Natural killer cell (primary cell): Measurements from ENCODE around the gene PRSS56. TPM values are rescaled to one million over a fixed set of nuclear protein-coding genes. Genes with fewer than 3 reads are reported as not detected.

Experiments
- ATAC-seq, 3 donors: fragments of 150-1000 bp in 2 of 3; fragments of 200-7000 bp in 1 of 3; cut with Tn5 transposase; 1 replicate in 1 of 3; 2 replicates in 2 of 3; pipeline ENCODE4 v1.10.0; 2021; ENCODE audit warnings: mild to moderate bottlenecking in 2 of 3, moderate library complexity in 2 of 3
- DNase-seq, 2 donors: peaks; one replicate each; pipeline versions ENCODE4 v3.0.0 to v3.0.0-alpha.2; 2013 to 2021; ENCODE audit warnings: mixed read lengths in 1 of 2
- H3K27ac ChIP-seq: one replicate; pipeline ENCODE4 v1.5.1; 2013; ENCODE audit warnings: mild to moderate bottlenecking, low read length
- H3K27me3 ChIP-seq: one replicate; pipeline ENCODE4 v1.6.1; 2013; ENCODE audit warnings: low read length; ENCODE audit not compliant: control insufficient read depth, insufficient read depth
- H3K36me3 ChIP-seq: one replicate; pipeline ENCODE4 v1.6.1; 2013; ENCODE audit warnings: low read length; ENCODE audit not compliant: control insufficient read depth, insufficient read depth
- H3K4me1 ChIP-seq: one replicate; pipeline ENCODE4 v1.6.1; 2013; ENCODE audit warnings: low read length; ENCODE audit not compliant: control insufficient read depth, insufficient read depth
- H3K4me3 ChIP-seq: one replicate; pipeline ENCODE4 v1.5.1; 2013; ENCODE audit warnings: low read length
- H3K9me3 ChIP-seq: one replicate; pipeline ENCODE4 v1.6.1; 2013; ENCODE audit warnings: low read length; ENCODE audit not compliant: control insufficient read depth, insufficient read depth
- H3K27ac Mint-ChIP-seq, 2 donors: one replicate each; pipeline ENCODE4 v1.8.0; 2022; ENCODE audit warnings: mild to moderate bottlenecking in 2 of 2, mixed read lengths in 2 of 2, moderate library complexity in 1 of 2
- H3K27me3 Mint-ChIP-seq, 2 donors: one replicate each; pipeline ENCODE4 v1.8.0; 2022; ENCODE audit warnings: low read depth in 2 of 2, mixed read lengths in 2 of 2
- H3K36me3 Mint-ChIP-seq: one replicate; pipeline ENCODE4 v1.8.0; 2022; ENCODE audit warnings: mixed read lengths
- H3K4me1 Mint-ChIP-seq, 2 donors: one replicate each; pipeline ENCODE4 v1.8.0; 2022; ENCODE audit warnings: mixed read lengths in 2 of 2
- H3K4me3 Mint-ChIP-seq: one replicate; pipeline ENCODE4 v1.8.0; 2022; ENCODE audit warnings: mild to moderate bottlenecking, moderate library complexity, mixed read lengths
- H3K9me3 Mint-ChIP-seq, 2 donors: one replicate each; pipeline ENCODE4 v1.8.0; 2022; ENCODE audit warnings: mixed read lengths in 2 of 2
- WGBS: methylation state at CpG from one replicate; pipeline ENCODE4 v1.1.7; 2013; ENCODE audit warnings: missing lambda C conversion rate; ENCODE audit not compliant: insufficient coverage; 5-methylcytosine and 5-hydroxymethylcytosine counted together
- intact Hi-C: fragments of 100-400 bp; cut with micrococcal nuclease; formaldehyde crosslinking; loops from one replicate; pipeline ENCODE4 v1.14.2; 2022
- total RNA-seq, 4 donors: library from RNA; stranded (reverse); fragments of 120-200 nt in 1 of 4; gene quantifications; one replicate each; pipeline versions ENCODE4 v1.2.3 to v1.2.4, GENCODE V29; 2013 to 2022
- TF ChIP-seq, protein P1 (sequence below): fragments of 200-600 bp; IDR thresholded peaks from one replicate; pipeline ENCODE4 v1.8.0; 2022; ENCODE audit warnings: antibody characterized with exemption

Gene PRSS56
- total RNA-seq, 3 donors from 2014 or later (not counting 1 experiment from before 2014, with no cell fraction given) = not detected

DNA sequence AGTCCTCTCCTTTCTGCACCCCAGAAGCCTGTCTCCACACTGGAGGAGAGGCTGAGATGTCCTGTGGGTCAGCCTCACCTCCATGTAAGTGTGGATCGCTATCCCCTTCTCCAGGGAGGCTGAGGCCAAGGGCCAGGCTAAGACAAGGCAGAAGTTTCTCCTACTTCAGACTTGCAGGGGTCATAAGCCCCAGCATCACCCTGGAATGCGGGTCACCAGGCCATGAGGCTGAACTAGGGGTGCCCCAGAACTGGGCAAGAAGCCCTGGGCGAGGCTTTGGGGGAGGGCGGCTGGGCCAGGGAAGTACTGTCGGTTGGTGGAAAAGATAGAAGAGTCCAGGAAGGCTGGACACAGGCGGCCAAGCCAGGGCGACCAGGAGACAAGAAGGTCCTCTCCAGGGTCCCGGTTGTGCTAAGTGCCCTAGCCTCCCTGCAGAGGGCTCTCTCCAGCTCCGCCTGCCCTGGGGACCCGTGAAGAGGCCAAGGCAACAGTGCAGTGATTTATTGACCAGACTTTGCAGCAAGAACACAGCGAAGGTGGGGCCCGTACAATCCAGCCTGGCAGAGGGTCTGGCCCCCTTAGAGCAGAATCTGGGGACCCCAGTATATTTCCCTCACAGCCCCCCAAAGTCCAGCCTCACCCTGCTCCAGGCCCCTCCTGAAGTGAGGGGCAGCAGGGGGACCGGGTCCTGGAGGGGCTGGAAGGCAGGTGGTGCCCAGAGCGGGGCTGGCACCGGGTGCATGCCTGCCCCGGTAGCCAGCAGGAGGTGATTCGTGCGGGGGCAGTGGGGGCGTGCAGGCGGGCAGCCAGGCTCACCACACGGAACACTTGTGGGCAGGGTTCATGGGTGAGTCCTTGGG lies 40.6 kb upstream of the PRSS56 start:
- no peak overlapping the region for H3K4me3 Mint-ChIP-seq
- WGBS = 82% methylated on average over 21 of the region's 21 CpGs
- H3K27me3 ChIP-seq = peaks cover 2% of the 10 kb centered on the region
- intact Hi-C loops = no loop called here
- ATAC-seq = no peak
- H3K27ac Mint-ChIP-seq = no peak overlapping the region
- H3K4me1 Mint-ChIP-seq = no peaks in the 10 kb centered on the region
- H3K27me3 Mint-ChIP-seq = peaks cover 2% of the 10 kb centered on the region in 2 donors
- TF ChIP-seq, protein P1, sequence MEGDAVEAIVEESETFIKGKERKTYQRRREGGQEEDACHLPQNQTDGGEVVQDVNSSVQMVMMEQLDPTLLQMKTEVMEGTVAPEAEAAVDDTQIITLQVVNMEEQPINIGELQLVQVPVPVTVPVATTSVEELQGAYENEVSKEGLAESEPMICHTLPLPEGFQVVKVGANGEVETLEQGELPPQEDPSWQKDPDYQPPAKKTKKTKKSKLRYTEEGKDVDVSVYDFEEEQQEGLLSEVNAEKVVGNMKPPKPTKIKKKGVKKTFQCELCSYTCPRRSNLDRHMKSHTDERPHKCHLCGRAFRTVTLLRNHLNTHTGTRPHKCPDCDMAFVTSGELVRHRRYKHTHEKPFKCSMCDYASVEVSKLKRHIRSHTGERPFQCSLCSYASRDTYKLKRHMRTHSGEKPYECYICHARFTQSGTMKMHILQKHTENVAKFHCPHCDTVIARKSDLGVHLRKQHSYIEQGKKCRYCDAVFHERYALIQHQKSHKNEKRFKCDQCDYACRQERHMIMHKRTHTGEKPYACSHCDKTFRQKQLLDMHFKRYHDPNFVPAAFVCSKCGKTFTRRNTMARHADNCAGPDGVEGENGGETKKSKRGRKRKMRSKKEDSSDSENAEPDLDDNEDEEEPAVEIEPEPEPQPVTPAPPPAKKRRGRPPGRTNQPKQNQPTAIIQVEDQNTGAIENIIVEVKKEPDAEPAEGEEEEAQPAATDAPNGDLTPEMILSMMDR = no peak
- no peaks in the 10 kb centered on the region for H3K4me1 ChIP-seq
- H3K9me3 ChIP-seq = no peaks in the 10 kb centered on the region
- no peak overlapping the region for H3K4me3 ChIP-seq
- DNase-seq = no peak
- no peak overlapping the region for H3K27ac ChIP-seq
- no peaks in the 10 kb centered on the region for H3K36me3 ChIP-seq
- no peaks in the 10 kb centered on the region for H3K9me3 Mint-ChIP-seq
- no peaks in the 10 kb centered on the region for H3K36me3 Mint-ChIP-seq

- no peaks in the 10 kb centered on the region for H3K36me3 ChIP-seq
- H3K4me1 Mint-ChIP-seq = no peaks in the 10 kb centered on the region
- ATAC-seq (peak in 1 of 3 donors; percentile 12), DNase-seq (no peak)
- H3K27me3 ChIP-seq = peaks cover 2% of the 10 kb centered on the region
- no peak overlapping the region for H3K4me3 ChIP-seq
- H3K4me3 Mint-ChIP-seq = no peak overlapping the region
- 85% methylated on average over 25 of the region's 26 CpGs for WGBS
- no peak overlapping the region for H3K27ac ChIP-seq
- TF ChIP-seq, protein P1 = no peak
- H3K27me3 Mint-ChIP-seq = peaks cover 5 to 7% of the 10 kb centered on the region in 2 donors
- no peak overlapping the region for H3K27ac Mint-ChIP-seq
- no peaks in the 10 kb centered on the region for H3K9me3 ChIP-seq
- no peaks in the 10 kb centered on the region for H3K9me3 Mint-ChIP-seq
- H3K36me3 Mint-ChIP-seq = no peaks in the 10 kb centered on the region
- H3K4me1 ChIP-seq = no peaks in the 10 kb centered on the region
- intact Hi-C loops = no loop called here
These were observed 39.7 kb upstream of the PRSS56 start for GRCh38 chr2:232480201-232481190.

DNA sequence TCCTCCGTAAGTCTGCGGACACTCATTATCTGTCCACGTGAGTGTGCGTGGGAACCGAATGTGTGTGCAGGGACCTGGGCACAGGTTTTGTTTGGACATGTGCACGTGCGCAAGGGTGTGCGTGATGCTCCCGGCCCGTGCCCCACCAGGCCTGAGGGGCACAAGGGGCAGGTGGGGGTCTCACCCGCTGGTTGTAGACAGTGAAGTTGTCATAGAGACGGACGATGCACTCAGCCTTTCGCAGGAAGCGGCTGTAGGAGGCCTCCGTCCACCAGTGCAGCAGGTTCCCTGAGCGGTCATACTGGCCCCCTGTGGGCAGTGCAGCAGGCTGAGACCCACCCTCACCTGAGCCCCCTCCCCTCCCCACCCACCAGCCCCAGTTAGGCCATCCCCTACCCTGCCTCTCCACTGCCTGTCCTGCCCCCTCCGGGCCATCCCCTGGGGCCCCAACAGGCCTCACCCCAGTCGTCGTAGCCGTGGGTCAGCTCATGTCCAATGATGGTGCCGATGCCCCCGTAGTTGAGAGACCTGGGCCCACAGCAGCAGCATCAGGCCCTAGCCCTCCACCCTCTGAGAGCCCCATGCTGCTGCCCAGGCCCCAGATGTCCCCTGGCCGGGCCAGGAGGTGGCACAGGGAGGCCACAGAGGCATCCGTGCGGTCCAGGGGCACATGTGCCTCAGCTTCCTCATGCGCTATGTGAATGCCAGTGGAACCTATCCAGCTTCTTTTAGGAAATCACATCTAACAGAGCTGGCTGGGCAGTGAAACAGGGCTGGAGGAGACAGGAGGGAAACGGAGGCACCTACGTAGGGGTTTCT lies 38.7 kb upstream of the PRSS56 start:
- TF ChIP-seq, protein P1 = no peak
- DNase-seq (no peak), ATAC-seq (no peak)
- Histone ChIP-seq H3K27me3 (peaks cover 2% of the 10 kb centered on the region), H3K4me3 (no peak overlapping the region), H3K9me3 (no peaks in the 10 kb centered on the region), H3K27ac (no peak overlapping the region), H3K36me3 (no peaks in the 10 kb centered on the region), H3K4me1 (no peaks in the 10 kb centered on the region)
- 93% methylated on average over 29 of the region's 29 CpGs for WGBS
- peaks cover 6 to 8% of the 10 kb centered on the region in 2 donors for H3K27me3 Mint-ChIP-seq
- intact Hi-C loops = no loop called here
- H3K9me3 Mint-ChIP-seq = no peaks in the 10 kb centered on the region
- H3K4me1 Mint-ChIP-seq = no peaks in the 10 kb centered on the region
- H3K4me3 Mint-ChIP-seq = no peak overlapping the region
- no peak overlapping the region for H3K27ac Mint-ChIP-seq
- no peaks in the 10 kb centered on the region for H3K36me3 Mint-ChIP-seq
